GM23248 (cell line): ENCODE data around the gene EVA1B. TPM values are rescaled to one million over a fixed set of nuclear protein-coding genes. Genes with fewer than 3 reads are reported as not detected.

Source experiments
- DNase-seq: peaks from one replicate; pipeline ENCODE4 v3.0.0-alpha.2; 2015
- H2AFZ ChIP-seq: fragments of 200-600 bp; sonication (generic); 2 replicates; pipeline ENCODE4 v1.6.1; 2016; ENCODE audit warnings: antibody characterized with exemption
- H3F3A ChIP-seq: fragments of 200-600 bp; sonication (generic); 2 replicates; pipeline ENCODE4 v1.6.1; 2016; ENCODE audit warnings: mild to moderate bottlenecking, antibody characterized with exemption, mixed run types; ENCODE audit not compliant: insufficient read depth
- H3K27ac ChIP-seq: fragments of 200-600 bp; sonication (generic); 2 replicates; pipeline ENCODE4 v1.5.1; 2016; ENCODE audit warnings: mild to moderate bottlenecking
- H3K27me3 ChIP-seq: fragments of 200-600 bp; sonication (generic); replicated peaks from 2 replicates; pipeline ENCODE4 v1.6.1; 2016; ENCODE audit warnings: mild to moderate bottlenecking; ENCODE audit not compliant: insufficient read depth
- H3K36me3 ChIP-seq: fragments of 200-600 bp; sonication (generic); 2 replicates; pipeline ENCODE4 v1.6.1; 2016; ENCODE audit warnings: low read depth, mild to moderate bottlenecking
- H3K4me1 ChIP-seq: fragments of 200-600 bp; sonication (generic); 2 replicates; pipeline ENCODE4 v1.6.1; 2016; ENCODE audit warnings: mild to moderate bottlenecking; ENCODE audit not compliant: insufficient read depth
- H3K4me2 ChIP-seq: fragments of 200-600 bp; sonication (generic); one replicate; pipeline ENCODE4 v1.6.1; 2016; ENCODE audit warnings: mild to moderate bottlenecking; ENCODE audit not compliant: unreplicated experiment
- H3K4me3 ChIP-seq: fragments of 200-600 bp; sonication (generic); 2 replicates; pipeline ENCODE4 v1.5.1; 2016; ENCODE audit warnings: mild to moderate bottlenecking
- H3K79me2 ChIP-seq: fragments of 200-600 bp; sonication (generic); 2 replicates; pipeline ENCODE4 v1.6.1; 2016; ENCODE audit warnings: mild to moderate bottlenecking; ENCODE audit not compliant: insufficient read depth
- H3K9ac ChIP-seq: fragments of 200-600 bp; sonication (generic); 2 replicates; pipeline ENCODE4 v1.6.1; 2016; ENCODE audit warnings: mild to moderate bottlenecking
- H3K9me2 ChIP-seq: fragments of 200-600 bp; sonication (generic); 2 replicates; pipeline ENCODE4 v1.6.1; 2016; ENCODE audit warnings: mixed run types, mild to moderate bottlenecking, moderate library complexity; ENCODE audit not compliant: insufficient read depth
- H3K9me3 ChIP-seq: fragments of 200-600 bp; sonication (generic); one replicate; pipeline ENCODE4 v1.6.1; 2017; ENCODE audit warnings: low read depth
- H4K20me1 ChIP-seq: fragments of 200-600 bp; sonication (generic); 2 replicates; pipeline ENCODE4 v1.6.0; 2016; ENCODE audit not compliant: insufficient read depth
- EZH2 ChIP-seq: fragments of 200-600 bp; sonication (generic); IDR thresholded peaks from 2 replicates; pipeline ENCODE4 v1.6.1; 2018; ENCODE audit warnings: antibody characterized with exemption, mild to moderate bottlenecking; ENCODE audit not compliant: insufficient read depth, poor library complexity, severe bottlenecking
- EZH2phosphoT487 ChIP-seq: fragments of 200-600 bp; sonication (generic); IDR thresholded peaks from 2 replicates; pipeline ENCODE4 v1.6.1; 2018; ENCODE audit warnings: antibody characterized with exemption, moderate library complexity, mild to moderate bottlenecking, low read depth; ENCODE audit not compliant: insufficient read depth
- WGBS, 2 experiments: methylation state at CpG; one replicate each; pipeline ENCODE4 v1.1.6; 2015 to 2017; ENCODE audit warnings: low lambda C conversion rate in 2 of 2, low coverage in 1 of 2; ENCODE audit errors: missing lambda C conversion rate in 2 of 2; 5-methylcytosine and 5-hydroxymethylcytosine counted together
- in situ Hi-C: fragments of 300-500 bp; cut with MboI; formaldehyde crosslinking; loops from 2 replicates; pipeline ENCODE4 v1.15.0; 2020
- polyA plus RNA-seq: library from polyadenylated mRNA; unstranded; fragments of >200 nt; fragmentation: Nextera tagmentation; extraction: Ambion mirVana; gene quantifications from 2 replicates; pipeline ENCODE4 v1.2.1, GENCODE V29; 2016
- total RNA-seq: library from RNA; depleted of rRNA; stranded (reverse); fragments of >200 nt; shearing (Covaris generic); gene quantifications from 2 replicates; pipeline ENCODE4 v1.2.3, GENCODE V29; 2014

The EVA1B gene
- total and polyA plus RNA-seq, 2 experiments from 2014 or later = 95.0 to 328 TPM

DNA sequence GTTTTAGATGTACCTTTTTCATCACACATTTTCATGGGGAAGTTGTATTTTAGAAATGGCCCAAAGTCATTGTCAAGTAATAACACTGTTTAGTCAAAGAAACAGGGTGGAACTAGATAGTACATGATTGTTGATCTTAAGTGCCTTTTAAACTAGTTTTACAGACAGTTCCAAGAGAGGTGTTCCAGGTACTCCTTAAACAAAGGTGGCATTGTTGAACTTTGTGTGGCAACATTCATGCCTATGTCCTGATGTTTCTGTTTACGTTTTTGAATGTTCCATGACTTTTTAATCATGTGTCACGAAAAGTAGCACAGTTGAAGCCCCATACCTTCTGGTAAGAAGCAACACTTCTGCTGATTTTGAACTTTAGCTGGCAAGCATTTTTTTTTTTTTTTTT, 26.4 kb downstream of the EVA1B start:
- H3K9ac ChIP-seq = no peak overlapping the region
- H3F3A ChIP-seq = peaks cover 53% of the 10 kb centered on the region
- H4K20me1 ChIP-seq = no peaks in the 10 kb centered on the region; the same call in 1 of the 2 replicates
- H3K4me3 ChIP-seq = no peak overlapping the region
- WGBS, 2 experiments = 77 to 85% methylated on average over 2 of the region's 2 CpGs
- in situ Hi-C loops = loop anchor here (10.0 kb wide), 1 partner anchor 192 kb away; no protein-coding TSS in a partner anchor
- H3K36me3 ChIP-seq = peaks cover 60% of the 10 kb centered on the region
- peaks cover 75% of the 10 kb centered on the region for H3K79me2 ChIP-seq
- TF ChIP-seq EZH2 (no peak), EZH2phosphoT487 (no peak)
- no peaks in the 10 kb centered on the region for H3K9me2 ChIP-seq
- DNase-seq = no peak
- H3K4me1 ChIP-seq = peaks cover 13% of the 10 kb centered on the region
- H3K27me3 ChIP-seq = no peaks in the 10 kb centered on the region
- no peak overlapping the region for H3K4me2 ChIP-seq
- no peaks in the 10 kb centered on the region for H3K9me3 ChIP-seq
- H2AFZ ChIP-seq = no peak overlapping the region
- no peak overlapping the region for H3K27ac ChIP-seq

DNA sequence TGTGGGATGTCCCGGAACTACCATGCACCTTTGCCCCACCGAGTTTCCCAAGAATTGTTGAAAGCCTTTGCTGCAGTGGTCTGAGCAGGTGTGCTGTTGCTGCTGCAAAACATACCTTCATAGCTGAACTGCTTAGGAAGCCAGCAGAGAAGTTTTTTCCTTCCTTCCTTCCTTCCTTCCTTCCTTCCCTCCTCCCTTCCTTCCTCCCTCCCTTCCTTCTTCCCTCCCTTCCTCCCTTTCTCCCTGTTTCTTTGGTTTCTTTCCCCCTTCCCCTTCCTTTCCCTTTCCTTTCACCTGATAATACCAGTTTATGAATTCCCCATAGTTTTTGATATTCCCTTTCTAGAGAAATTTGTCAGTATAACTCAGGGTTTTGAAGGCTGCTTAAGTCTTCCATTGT, 28.1 kb downstream of the EVA1B start:
- Histone ChIP-seq H3K27me3 (no peaks in the 10 kb centered on the region), H3K9ac (no peak overlapping the region), H3K4me2 (no peak overlapping the region), H3K79me2 (peaks cover 78% of the 10 kb centered on the region), H3K4me3 (no peak overlapping the region), H2AFZ (no peak overlapping the region), H3K4me1 (peaks cover 15% of the 10 kb centered on the region), H4K20me1 (no peaks in the 10 kb centered on the region; the same call in 1 of the 2 replicates), H3F3A (peaks cover 47% of the 10 kb centered on the region), H3K36me3 (peaks cover 57% of the 10 kb centered on the region), H3K9me3 (no peaks in the 10 kb centered on the region), H3K27ac (no peak overlapping the region), H3K9me2 (no peaks in the 10 kb centered on the region)
- TF ChIP-seq EZH2phosphoT487 = no peak
- no peak for TF ChIP-seq EZH2
- 100% methylated on average over 2 of the region's 2 CpGs for whole genome bisulfite sequencing, 2 experiments
- no peak for DNase-seq
- in situ Hi-C loops = loop anchor here (10.0 kb wide), 1 partner anchor 191 kb away; no protein-coding TSS in a partner anchor

DNA sequence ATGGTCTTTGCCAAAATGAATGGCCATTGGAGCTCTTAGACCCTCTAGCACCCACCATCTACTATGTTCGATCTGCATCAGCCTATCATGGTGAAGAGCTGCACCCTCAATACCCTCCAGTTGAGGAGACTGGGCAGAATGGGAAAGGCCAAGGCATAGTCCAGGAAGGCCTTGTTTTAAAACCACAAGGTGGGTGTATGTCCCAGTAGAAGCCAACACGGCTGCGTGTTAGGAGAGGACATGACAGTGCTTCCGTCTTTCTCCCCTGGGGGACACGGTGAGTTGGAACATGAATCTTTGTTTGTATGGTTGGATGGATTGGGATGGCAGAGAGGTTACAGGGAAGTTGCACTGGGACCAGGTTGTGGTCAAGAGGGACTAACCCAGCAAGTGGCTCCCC, 35.9 kb downstream of the EVA1B start:
- Histone ChIP-seq H3F3A (peaks cover 55% of the 10 kb centered on the region), H3K4me2 (no peak overlapping the region), H3K27ac (no peak overlapping the region), H2AFZ (no peak overlapping the region), H3K4me3 (no peak overlapping the region), H3K36me3 (peaks cover 80% of the 10 kb centered on the region), H3K9me3 (no peaks in the 10 kb centered on the region), H3K79me2 (peaks cover 97% of the 10 kb centered on the region), H4K20me1 (0 out of 2 replicates have a peak, but pooled peaks cover 5% of the 10 kb centered on the region), H3K4me1 (0 out of 2 replicates have a peak, but pooled peaks cover 10% of the 10 kb centered on the region), H3K9me2 (no peaks in the 10 kb centered on the region), H3K27me3 (no peaks in the 10 kb centered on the region), H3K9ac (no peak overlapping the region)
- in situ Hi-C loops = no loop called here
- WGBS, 2 experiments = 92 to 93% methylated on average over 5 of the region's 5 CpGs
- TF ChIP-seq EZH2phosphoT487 = no peak
- TF ChIP-seq EZH2 = no peak
- DNase-seq = no peak

DNA sequence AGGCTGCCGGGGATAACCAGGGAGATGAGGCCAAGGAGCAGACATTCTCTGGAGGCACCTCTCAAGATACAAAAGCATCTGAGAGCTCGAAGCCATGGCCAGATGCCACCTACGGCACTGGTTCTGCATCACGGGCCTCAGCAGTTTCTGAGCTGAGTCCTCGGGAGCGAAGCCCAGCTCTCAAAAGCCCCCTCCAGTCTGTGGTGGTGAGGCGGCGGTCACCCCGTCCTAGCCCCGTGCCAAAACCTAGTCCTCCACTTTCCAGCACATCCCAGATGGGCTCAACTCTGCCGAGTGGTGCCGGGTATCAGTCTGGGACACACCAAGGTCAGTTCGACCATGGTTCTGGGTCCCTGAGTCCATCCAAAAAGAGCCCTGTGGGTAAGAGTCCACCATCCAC, 36.6 kb downstream of the EVA1B start:
- DNase-seq = no peak
- peaks cover 80% of the 10 kb centered on the region for H3K36me3 ChIP-seq
- no peaks in the 10 kb centered on the region for H3K27me3 ChIP-seq
- in situ Hi-C loops = no loop called here
- H3K79me2 ChIP-seq = peaks cover 100% of the 10 kb centered on the region
- H3F3A ChIP-seq = peaks cover 55% of the 10 kb centered on the region
- H3K9me3 ChIP-seq = no peaks in the 10 kb centered on the region
- H2AFZ ChIP-seq = no peak overlapping the region
- H3K4me3 ChIP-seq = no peak overlapping the region
- 0 out of 2 replicates have a peak, but pooled peaks cover 10% of the 10 kb centered on the region for H3K4me1 ChIP-seq
- 0 out of 2 replicates have a peak, but pooled peaks cover 5% of the 10 kb centered on the region for H4K20me1 ChIP-seq
- WGBS, 2 experiments = 95 to 98% methylated on average over 13 of the region's 13 CpGs
- TF ChIP-seq EZH2phosphoT487 (no peak), EZH2 (no peak)
- H3K9ac ChIP-seq = no peak overlapping the region
- H3K9me2 ChIP-seq = no peaks in the 10 kb centered on the region
- no peak overlapping the region for H3K4me2 ChIP-seq
- H3K27ac ChIP-seq = no peak overlapping the region
